Measurements from ENCODE around the gene SPAAR. TPM values are rescaled to one million over a fixed set of nuclear protein-coding genes. Genes with fewer than 3 reads are reported as not detected.

Gene SPAAR
- total and polyA plus RNA-seq, 5 donors from 2014 or later: not detected

DNA sequence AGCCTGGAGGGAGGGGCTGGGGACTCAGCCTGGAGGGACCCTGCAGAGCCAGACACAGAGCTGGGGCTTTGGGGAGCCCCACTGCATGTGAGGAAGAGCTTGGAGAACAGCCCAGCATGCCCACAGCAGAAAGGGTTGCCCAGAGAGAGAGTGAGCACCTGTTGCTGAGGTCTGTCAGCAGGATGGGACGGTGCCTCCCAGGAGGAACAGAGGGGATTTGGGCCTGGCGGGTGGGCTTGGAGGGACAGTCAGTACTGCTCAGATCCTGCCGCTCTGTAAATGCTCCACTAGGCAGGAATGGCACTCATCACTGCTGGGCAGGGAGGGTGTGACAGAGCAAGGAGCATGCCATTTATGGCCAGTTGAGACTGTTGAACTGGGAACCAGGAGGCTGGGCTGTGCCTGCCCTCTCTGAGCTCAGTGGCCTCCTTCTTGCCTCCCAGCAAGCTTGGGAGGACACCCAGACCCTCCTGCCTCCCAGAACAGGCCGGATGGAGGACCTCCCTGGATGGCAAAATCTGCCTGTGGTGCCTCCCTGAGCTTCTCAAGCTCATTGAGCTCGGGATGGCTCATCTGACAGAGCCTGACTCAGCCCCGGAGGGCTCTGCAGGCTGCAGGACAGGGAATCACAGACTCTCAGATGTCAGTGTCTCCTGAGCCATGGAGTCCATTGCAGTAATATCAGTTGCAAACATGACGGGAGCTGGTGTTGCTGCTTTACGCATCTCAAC lies 4.1 kb upstream of the SPAAR start:
- H3K9me3 ChIP-seq (ENCODE audit: control insufficient read depth in 2 of 2, low read length in 2 of 2): no peaks in the 10 kb centered on the region
- peaks cover 10% of the 10 kb centered on the region for H3K27me3 ChIP-seq (ENCODE audit: control insufficient read depth, insufficient read depth, low read length)
- no peak for ATAC-seq (ENCODE audit: low read depth in 2 of 2)
- H3K4me3 ChIP-seq (ENCODE audit: low read depth, low read length): no peak overlapping the region
- DNase-seq: no peak
- H3K4me3 Mint-ChIP-seq: peak overlapping the region in 1 of 4 donors; percentile 64
- H3K4me1 Mint-ChIP-seq: peaks cover 13 to 56% (median 21%) of the 10 kb centered on the region in 4 donors
- H3K36me3 Mint-ChIP-seq: no peaks in the 10 kb centered on the region
- peak overlapping the region in 2 of 3 donors; percentile 62 to 86 for H3K27ac Mint-ChIP-seq
- no peaks in the 10 kb centered on the region for H3K36me3 ChIP-seq (ENCODE audit: control insufficient read depth, insufficient read depth, low read length)
- H3K9me3 Mint-ChIP-seq: no peaks in the 10 kb centered on the region
- H3K4me1 ChIP-seq (ENCODE audit: control insufficient read depth, insufficient read depth, low read length, poor library complexity, severe bottlenecking): peaks cover 43% of the 10 kb centered on the region
- H3K27ac ChIP-seq (ENCODE audit: insufficient read depth, low read length, poor library complexity, severe bottlenecking): no peak overlapping the region
- H3K27me3 Mint-ChIP-seq: peaks cover 17% of the 10 kb centered on the region

DNA sequence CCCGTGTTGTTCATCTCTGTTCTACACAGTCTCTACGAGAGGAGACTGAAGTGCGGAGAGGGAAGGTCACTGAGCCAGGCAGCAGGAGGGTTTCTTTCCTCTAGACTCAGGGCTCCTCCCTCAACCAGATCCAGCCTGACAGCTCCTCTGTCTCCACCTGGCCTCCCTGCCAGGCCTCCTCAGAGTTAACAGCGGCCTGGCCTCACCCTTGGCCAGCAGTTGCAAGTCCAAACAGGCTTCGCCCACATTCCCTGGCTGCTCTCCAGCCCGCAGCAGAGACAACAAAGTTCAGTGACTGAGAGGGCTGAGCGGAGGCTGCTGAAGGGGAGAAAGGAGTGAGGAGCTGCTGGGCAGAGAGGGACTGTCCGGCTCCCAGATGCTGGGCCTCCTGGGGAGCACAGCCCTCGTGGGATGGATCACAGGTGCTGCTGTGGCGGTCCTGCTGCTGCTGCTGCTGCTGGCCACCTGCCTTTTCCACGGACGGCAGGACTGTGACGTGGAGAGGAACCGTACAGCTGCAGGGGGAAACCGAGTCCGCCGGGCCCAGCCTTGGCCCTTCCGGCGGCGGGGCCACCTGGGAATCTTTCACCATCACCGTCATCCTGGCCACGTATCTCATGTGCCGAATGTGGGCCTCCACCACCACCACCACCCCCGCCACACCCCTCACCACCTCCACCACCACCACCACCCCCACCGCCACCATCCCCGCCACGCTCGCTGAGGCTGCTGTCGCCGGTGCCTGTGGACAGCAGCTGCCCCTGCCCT lies 3.2 kb upstream of the SPAAR start, which contains the start of gene HRCT1:
Gene HRCT1 (plus strand): TSS at position 291 of the 768 bp plus-strand sequence. CDS start 86 bp downstream, at position 377.
- Histone ChIP-seq H3K9me3 (ENCODE audit: control insufficient read depth in 2 of 2, low read length in 2 of 2) (no peaks in the 10 kb centered on the region), H3K36me3 (ENCODE audit: control insufficient read depth, insufficient read depth, low read length) (no peaks in the 10 kb centered on the region), H3K4me3 (ENCODE audit: low read depth, low read length) (no peak within 1 kb of the TSS), H3K27me3 (ENCODE audit: control insufficient read depth, insufficient read depth, low read length) (peaks cover 7% of the 10 kb centered on the region), H3K27ac (ENCODE audit: insufficient read depth, low read length, poor library complexity, severe bottlenecking) (no peak within 1 kb of the TSS), H3K4me1 (ENCODE audit: control insufficient read depth, insufficient read depth, low read length, poor library complexity, severe bottlenecking) (peaks cover 52% of the 10 kb centered on the region)
- Mint-ChIP-seq H3K9me3 (no peaks in the 10 kb centered on the region), H3K27ac (peak within 1 kb of the TSS; percentile 48 to 86 (median 62)), H3K27me3 (peaks cover 17% of the 10 kb centered on the region), H3K36me3 (no peaks in the 10 kb centered on the region), H3K4me3 (peak within 1 kb of the TSS in 1 of 4 donors; percentile 64), H3K4me1 (peaks cover 18 to 65% (median 27%) of the 10 kb centered on the region in 4 donors)
- no peak for ATAC-seq (ENCODE audit: low read depth in 2 of 2)
- DNase-seq: no peak

DNA sequence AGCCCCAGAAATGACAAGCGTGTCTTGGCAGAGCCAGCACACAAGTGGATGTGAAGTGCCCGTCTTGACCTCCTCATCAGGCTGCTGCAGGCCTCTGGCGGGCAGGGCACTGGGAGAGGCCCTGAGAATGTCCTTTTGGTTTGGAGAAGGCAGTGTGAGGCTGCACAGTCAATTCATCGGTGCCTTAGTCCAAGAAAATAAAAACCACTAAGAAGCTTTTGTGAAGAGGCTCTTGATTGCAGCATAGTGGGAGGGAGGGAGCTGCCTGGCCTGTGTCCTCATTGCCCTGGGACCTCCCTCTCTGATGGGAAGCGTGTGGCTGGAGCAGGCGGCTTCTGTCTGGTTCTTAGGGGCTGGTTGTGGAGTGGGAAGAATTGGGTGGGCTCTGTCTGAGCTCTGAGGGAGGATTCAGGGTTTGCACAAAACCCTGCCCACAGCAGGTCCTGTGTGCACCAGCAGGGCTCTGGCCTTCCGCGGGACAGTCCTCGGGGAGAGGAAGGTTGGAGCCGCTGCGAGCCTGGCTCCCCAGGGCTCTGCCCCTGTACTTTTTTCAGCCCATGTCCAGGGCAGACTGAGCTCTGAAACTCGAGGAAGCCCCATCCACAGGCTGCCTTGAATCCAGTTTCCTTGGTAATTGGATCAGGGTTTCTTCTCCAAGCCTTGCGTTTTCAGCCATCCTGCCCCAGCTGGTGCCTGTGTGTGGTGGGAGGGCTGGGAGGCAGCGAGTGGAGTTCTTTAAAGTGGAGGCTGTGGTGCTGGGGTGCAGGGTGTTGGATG lies 2.2 kb upstream of the SPAAR start:
- Mint-ChIP-seq H3K9me3 (no peaks in the 10 kb centered on the region), H3K36me3 (no peaks in the 10 kb centered on the region), H3K4me3 (peak overlapping the region in 1 of 4 donors; percentile 84), H3K27ac (peak overlapping the region; percentile 48 to 80 (median 80)), H3K27me3 (peaks cover 10% of the 10 kb centered on the region), H3K4me1 (peaks cover 20 to 74% (median 33%) of the 10 kb centered on the region in 4 donors)
- Histone ChIP-seq H3K36me3 (ENCODE audit: control insufficient read depth, insufficient read depth, low read length) (no peaks in the 10 kb centered on the region), H3K9me3 (ENCODE audit: control insufficient read depth in 2 of 2, low read length in 2 of 2) (no peaks in the 10 kb centered on the region), H3K27ac (ENCODE audit: insufficient read depth, low read length, poor library complexity, severe bottlenecking) (no peak overlapping the region), H3K4me3 (ENCODE audit: low read depth, low read length) (no peak overlapping the region), H3K4me1 (ENCODE audit: control insufficient read depth, insufficient read depth, low read length, poor library complexity, severe bottlenecking) (peaks cover 62% of the 10 kb centered on the region), H3K27me3 (ENCODE audit: control insufficient read depth, insufficient read depth, low read length) (peaks cover 5% of the 10 kb centered on the region)
- DNase-seq (no peak), ATAC-seq (ENCODE audit: low read depth in 2 of 2) (no peak)

DNA sequence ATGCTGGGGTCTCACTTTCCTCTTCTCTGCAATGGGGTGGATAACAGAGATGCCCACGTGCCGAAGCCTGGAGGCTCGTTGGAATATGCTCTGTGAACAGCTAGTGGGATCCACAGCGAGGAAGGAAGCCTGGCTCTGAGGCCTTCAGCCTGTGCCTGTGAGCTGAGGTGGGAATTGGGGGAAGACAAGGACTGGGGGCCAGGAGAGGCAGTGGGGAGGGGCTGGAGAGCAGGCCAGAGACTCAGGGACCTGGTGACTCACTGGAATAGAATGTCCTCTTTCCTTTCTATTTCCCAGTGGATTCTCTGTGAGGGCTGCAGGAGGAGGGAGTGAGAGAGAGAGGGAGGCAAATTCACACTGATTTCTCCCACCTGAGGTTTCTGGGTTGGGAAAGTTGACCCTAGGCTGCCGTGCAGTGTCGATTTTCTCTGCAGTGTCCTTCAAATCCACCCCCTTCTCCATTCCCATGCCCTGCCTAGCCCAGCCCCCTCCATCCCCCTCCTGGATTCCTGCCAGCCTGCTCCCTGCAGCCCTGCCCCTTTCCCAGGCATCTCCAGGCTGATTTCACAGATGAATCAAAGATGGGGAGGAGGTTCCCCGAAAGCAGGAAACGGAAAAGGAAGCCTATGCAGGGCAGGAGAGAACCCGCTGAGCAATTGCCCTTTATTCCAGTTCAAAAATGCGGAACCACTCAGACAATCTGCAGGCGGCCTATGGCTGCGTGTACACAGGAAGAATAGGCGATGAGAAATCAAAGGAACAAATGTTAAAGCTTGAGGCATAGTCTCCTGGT lies 1.4 kb upstream of the SPAAR start:
- Mint-ChIP-seq H3K36me3 (no peaks in the 10 kb centered on the region), H3K4me1 (peaks cover 19 to 73% (median 31%) of the 10 kb centered on the region in 4 donors), H3K27me3 (peaks cover 7% of the 10 kb centered on the region), H3K27ac (peak overlapping the region in 2 of 3 donors; percentile 80 to 89), H3K4me3 (peak overlapping the region in 3 of 4 donors; percentile 52 to 84 (median 59)), H3K9me3 (no peaks in the 10 kb centered on the region)
- Histone ChIP-seq H3K9me3 (ENCODE audit: control insufficient read depth in 2 of 2, low read length in 2 of 2) (no peaks in the 10 kb centered on the region), H3K4me1 (ENCODE audit: control insufficient read depth, insufficient read depth, low read length, poor library complexity, severe bottlenecking) (peaks cover 68% of the 10 kb centered on the region), H3K27me3 (ENCODE audit: control insufficient read depth, insufficient read depth, low read length) (no peaks in the 10 kb centered on the region), H3K36me3 (ENCODE audit: control insufficient read depth, insufficient read depth, low read length) (no peaks in the 10 kb centered on the region), H3K27ac (ENCODE audit: insufficient read depth, low read length, poor library complexity, severe bottlenecking) (no peak overlapping the region), H3K4me3 (ENCODE audit: low read depth, low read length) (no peak overlapping the region)
- DNase-seq: no peak
- peak in 1 of 2 donors; percentile 22 for ATAC-seq (ENCODE audit: low read depth in 2 of 2)

DNA sequence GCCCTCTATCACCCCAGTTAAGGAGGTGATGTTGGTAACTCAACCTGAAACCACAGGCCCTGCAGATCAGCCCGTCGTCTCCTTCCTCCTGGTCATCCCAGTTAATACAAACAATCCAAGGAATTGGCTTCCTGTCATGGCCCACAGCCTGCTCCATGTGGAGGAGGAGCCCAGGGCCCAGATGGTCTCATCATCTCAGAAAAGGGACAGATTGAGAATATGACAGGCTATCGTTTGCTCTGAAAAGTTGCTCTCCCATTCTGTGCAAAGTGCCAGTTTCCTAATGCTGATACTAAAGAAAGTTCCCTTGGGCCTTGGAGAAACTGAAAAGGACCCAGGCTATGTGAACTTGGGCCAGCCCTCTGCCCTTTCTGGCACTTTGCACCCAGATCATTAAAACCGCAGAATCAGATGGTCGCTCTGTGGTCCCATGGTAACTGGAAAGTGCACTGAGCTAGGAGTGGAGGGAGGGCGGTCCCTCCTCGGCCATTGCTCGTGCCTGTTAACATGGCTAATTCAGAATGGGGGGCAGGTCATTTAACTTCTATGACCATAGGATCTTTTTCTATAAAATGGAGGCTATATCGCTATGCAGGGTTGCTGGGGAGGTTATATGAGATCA lies 675 bp upstream of the SPAAR start:
- no peaks in the 10 kb centered on the region for H3K36me3 ChIP-seq (ENCODE audit: control insufficient read depth, insufficient read depth, low read length)
- H3K9me3 ChIP-seq (ENCODE audit: control insufficient read depth in 2 of 2, low read length in 2 of 2): no peaks in the 10 kb centered on the region
- H3K27me3 ChIP-seq (ENCODE audit: control insufficient read depth, insufficient read depth, low read length): no peaks in the 10 kb centered on the region
- H3K27ac ChIP-seq (ENCODE audit: insufficient read depth, low read length, poor library complexity, severe bottlenecking): no peak overlapping the region
- H3K4me3 Mint-ChIP-seq: peak overlapping the region in 3 of 4 donors; percentile 50 to 84 (median 56)
- peaks cover 15 to 68% (median 28%) of the 10 kb centered on the region in 4 donors for H3K4me1 Mint-ChIP-seq
- peaks cover 62% of the 10 kb centered on the region for H3K4me1 ChIP-seq (ENCODE audit: control insufficient read depth, insufficient read depth, low read length, poor library complexity, severe bottlenecking)
- peak overlapping the region; percentile 80 to 92 (median 89) for H3K27ac Mint-ChIP-seq
- peaks cover 5% of the 10 kb centered on the region for H3K27me3 Mint-ChIP-seq
- no peak for DNase-seq
- no peak overlapping the region for H3K4me3 ChIP-seq (ENCODE audit: low read depth, low read length)
- no peak for ATAC-seq (ENCODE audit: low read depth in 2 of 2)
- H3K36me3 Mint-ChIP-seq: no peaks in the 10 kb centered on the region
- H3K9me3 Mint-ChIP-seq: no peaks in the 10 kb centered on the region

DNA sequence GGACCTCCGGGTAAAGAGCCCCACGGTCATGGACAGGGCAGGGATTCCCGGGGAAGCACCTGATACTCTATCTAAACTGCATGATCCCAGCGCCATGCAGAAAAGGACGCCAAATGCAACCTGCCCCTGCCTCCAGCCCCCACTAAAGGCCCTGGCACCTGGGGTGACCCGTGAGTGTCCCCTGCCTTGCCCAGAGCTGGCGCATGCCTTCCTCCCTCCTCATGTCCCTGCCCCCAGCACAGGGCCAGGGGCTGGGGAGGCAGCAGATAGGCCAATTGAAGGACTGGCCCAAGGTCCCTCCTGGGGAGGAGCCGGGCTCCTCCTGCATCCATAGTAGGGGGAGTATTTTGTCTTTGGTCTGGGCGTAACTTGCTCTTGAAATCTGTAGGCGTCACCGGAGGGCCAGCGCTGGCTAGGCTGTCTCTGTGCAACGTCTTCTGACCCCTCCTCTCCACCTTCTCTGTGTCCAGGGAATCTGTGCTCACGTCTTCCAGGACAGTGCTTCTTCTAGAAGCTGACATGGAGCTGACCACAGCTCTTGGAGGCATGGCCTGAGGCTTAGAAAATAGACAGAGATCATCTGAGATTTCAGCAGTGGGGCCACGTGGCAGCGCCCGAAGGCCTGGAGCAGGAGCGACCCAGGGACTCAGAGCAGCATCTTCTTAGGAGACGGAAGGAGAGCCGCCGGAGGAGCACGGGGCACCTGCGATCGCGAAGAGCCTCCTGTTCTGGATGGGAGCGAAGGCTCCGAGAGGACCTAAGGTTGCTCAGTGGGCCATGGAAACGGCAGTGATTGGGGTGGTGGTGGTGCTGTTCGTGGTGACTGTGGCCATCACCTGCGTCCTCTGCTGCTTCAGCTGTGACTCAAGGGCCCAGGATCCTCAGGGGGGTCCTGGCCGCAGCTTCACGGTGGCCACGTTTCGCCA lies 660 bp downstream of the SPAAR start:
- H3K36me3 ChIP-seq (ENCODE audit: control insufficient read depth, insufficient read depth, low read length): no peaks in the 10 kb centered on the region
- Mint-ChIP-seq H3K4me3 (peak overlapping the region; percentile 48 to 92 (median 72)), H3K36me3 (no peaks in the 10 kb centered on the region), H3K27ac (peak overlapping the region; percentile 38 to 98 (median 95)), H3K27me3 (no peaks in the 10 kb centered on the region), H3K9me3 (no peaks in the 10 kb centered on the region), H3K4me1 (peaks cover 15 to 64% (median 22%) of the 10 kb centered on the region in 4 donors)
- ATAC-seq (ENCODE audit: low read depth in 2 of 2) (no peak), DNase-seq (no peak)
- H3K4me1 ChIP-seq (ENCODE audit: control insufficient read depth, insufficient read depth, low read length, poor library complexity, severe bottlenecking): peaks cover 62% of the 10 kb centered on the region
- no peaks in the 10 kb centered on the region for H3K27me3 ChIP-seq (ENCODE audit: control insufficient read depth, insufficient read depth, low read length)
- H3K9me3 ChIP-seq (ENCODE audit: control insufficient read depth in 2 of 2, low read length in 2 of 2): no peaks in the 10 kb centered on the region
- no peak overlapping the region for H3K4me3 ChIP-seq (ENCODE audit: low read depth, low read length)
- peak overlapping the region; percentile 61 for H3K27ac ChIP-seq (ENCODE audit: insufficient read depth, low read length, poor library complexity, severe bottlenecking)
